Measurements from ENCODE around the gene CSTPP1.

The CSTPP1 gene

DNA sequence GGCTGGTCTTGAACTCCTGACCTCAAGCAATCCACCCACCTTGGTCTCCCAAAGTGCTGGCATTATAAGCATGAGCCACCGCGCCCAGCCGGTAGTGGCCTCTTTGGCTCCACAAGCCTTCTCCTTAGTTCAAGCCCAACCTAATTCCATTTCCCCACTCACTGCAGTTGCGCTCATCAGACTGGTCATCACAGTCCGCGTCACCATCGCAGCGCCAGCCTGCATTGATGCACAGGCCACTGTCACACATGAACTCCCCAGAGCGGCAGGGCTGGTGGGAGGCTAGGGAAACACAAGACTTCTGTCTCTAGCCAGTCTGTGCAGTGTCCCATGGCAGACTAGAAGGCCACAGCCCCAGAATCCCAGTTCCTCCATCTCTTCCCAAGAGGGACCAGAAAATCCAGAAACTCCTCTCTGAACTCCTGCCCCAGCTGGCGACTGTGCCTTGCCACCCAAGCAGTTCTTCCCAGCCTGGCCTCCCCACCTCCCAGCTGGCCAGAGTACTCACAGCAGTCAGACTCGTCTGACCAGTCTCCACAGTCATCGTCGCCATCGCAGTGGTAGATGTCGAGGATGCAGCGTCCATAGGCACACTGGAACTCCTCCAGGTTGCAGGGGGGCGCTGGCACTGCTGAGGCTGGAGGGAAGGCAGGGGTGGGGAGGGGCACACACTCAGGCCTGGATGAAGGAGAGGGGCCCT lies 38.0 kb upstream of the CSTPP1 start:
- H2AFZ ChIP-seq (ENCODE audit: low read length), result no peak overlapping the region
- H3K23ac ChIP-seq (ENCODE audit: low read depth, low read length, poor library complexity), result no peak overlapping the region
- no peak overlapping the region for H4K91ac ChIP-seq (ENCODE audit: low read depth, low read length, poor library complexity)
- no peak overlapping the region for H3K4ac ChIP-seq (ENCODE audit: low read length)
- peaks cover 0 to 11% of the 10 kb centered on the region in 2 donors for H3K9me3 ChIP-seq (replicated peaks in 1 of 2; ENCODE audit: control insufficient read depth in 2 of 2, insufficient read depth in 1 of 2, low read depth in 1 of 2, low read length in 2 of 2)
- H2BK120ac ChIP-seq (ENCODE audit: low read depth, low read length), result no peak overlapping the region
- H3K27me3 ChIP-seq (ENCODE audit: control insufficient read depth in 3 of 3, insufficient read depth in 3 of 3, low read depth in 1 of 3, low read length in 3 of 3), result no peaks in the 10 kb centered on the region
- no peak for DNase-seq (ENCODE audit: low spot score)
- H3K14ac ChIP-seq (ENCODE audit: low read length), result no peak overlapping the region
- no peak overlapping the region for H3K9ac ChIP-seq (ENCODE audit: low read depth, low read length, poor library complexity)
- peak overlapping the region in 1 of 2 donors; percentile 57 for H3K4me3 ChIP-seq (ENCODE audit: low read length in 2 of 2)
- peaks cover under 1 to 3% of the 10 kb centered on the region in 2 donors for H3K4me1 ChIP-seq (ENCODE audit: control insufficient read depth in 2 of 2, insufficient read depth in 1 of 2, low read depth in 1 of 2, low read length in 2 of 2)
- H2BK12ac ChIP-seq (ENCODE audit: low read length), result peak overlapping the region; percentile 25
- H3K79me1 ChIP-seq (ENCODE audit: low read depth, low read length), result peaks cover 2% of the 10 kb centered on the region
- H2BK15ac ChIP-seq (ENCODE audit: low read length), result no peak overlapping the region
- H2AK5ac ChIP-seq (ENCODE audit: low read depth, low read length), result no peak overlapping the region
- H3K27ac ChIP-seq (replicated peaks; ENCODE audit: low read length), result no peak overlapping the region
- H3K36me3 ChIP-seq (replicated peaks in 1 of 2; ENCODE audit: control insufficient read depth in 2 of 2, insufficient read depth in 2 of 2, low read length in 2 of 2), result peaks cover 34 to 58% of the 10 kb centered on the region in 2 donors
- no peak overlapping the region for H2BK5ac ChIP-seq (ENCODE audit: low read length)
- WGBS, 2 donors (ENCODE audit: extremely low coverage in 2 of 2, insufficient read length in 2 of 2, insufficient replicate concordance in 1 of 2), result no CpG with 5 or more reads among the region's 17 CpGs
- H3K4me2 ChIP-seq (ENCODE audit: insufficient read depth, low read length, poor library complexity, severe bottlenecking), result no peak overlapping the region
- H4K8ac ChIP-seq (ENCODE audit: low read depth, low read length), result no peak overlapping the region
- H3K18ac ChIP-seq (ENCODE audit: low read length), result no peak overlapping the region

DNA sequence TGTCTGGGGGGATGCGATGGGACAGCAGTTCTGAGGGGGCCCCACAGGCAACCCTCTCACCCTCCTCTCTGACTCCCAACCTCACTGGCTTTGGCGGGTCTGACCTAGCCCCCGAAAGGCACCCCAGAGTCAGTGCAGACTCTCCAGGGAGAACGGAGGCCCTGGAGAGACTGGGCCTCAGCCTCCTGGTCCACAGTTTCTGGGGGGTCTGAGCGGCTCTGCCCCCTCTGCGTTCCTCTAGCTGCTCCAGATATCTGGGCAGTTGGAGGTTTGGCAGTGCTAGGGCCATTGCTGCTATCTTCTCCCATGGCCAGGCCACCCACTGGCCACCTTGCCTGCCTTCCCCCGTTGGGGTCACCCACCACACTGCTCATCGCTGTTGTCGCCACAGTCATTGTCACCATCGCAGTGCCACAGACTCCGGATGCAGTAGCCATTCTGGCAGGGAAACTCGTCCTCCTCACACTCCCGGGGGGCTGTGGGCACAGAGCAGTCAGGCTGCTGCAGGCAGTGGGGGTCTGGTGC lies 37.0 kb upstream of the CSTPP1 start:
- no peaks in the 10 kb centered on the region for H3K27me3 ChIP-seq (ENCODE audit: control insufficient read depth in 3 of 3, insufficient read depth in 3 of 3, low read depth in 1 of 3, low read length in 3 of 3)
- H3K9ac ChIP-seq (ENCODE audit: low read depth, low read length, poor library complexity), result no peak overlapping the region
- no peak overlapping the region for H2AFZ ChIP-seq (ENCODE audit: low read length)
- H2BK12ac ChIP-seq (ENCODE audit: low read length), result no peak overlapping the region
- H3K4me2 ChIP-seq (ENCODE audit: insufficient read depth, low read length, poor library complexity, severe bottlenecking), result no peak overlapping the region
- H3K36me3 ChIP-seq (replicated peaks in 1 of 2; ENCODE audit: control insufficient read depth in 2 of 2, insufficient read depth in 2 of 2, low read length in 2 of 2), result peaks cover 31 to 53% of the 10 kb centered on the region in 2 donors
- peaks cover 8 to 12% of the 10 kb centered on the region in 2 donors for H3K4me1 ChIP-seq (ENCODE audit: control insufficient read depth in 2 of 2, insufficient read depth in 1 of 2, low read depth in 1 of 2, low read length in 2 of 2)
- H2BK120ac ChIP-seq (ENCODE audit: low read depth, low read length), result peak overlapping the region; percentile 4
- H3K4me3 ChIP-seq (ENCODE audit: low read length in 2 of 2), result no peak overlapping the region
- no peak overlapping the region for H2AK5ac ChIP-seq (ENCODE audit: low read depth, low read length)
- peaks cover 5% of the 10 kb centered on the region for H3K79me1 ChIP-seq (ENCODE audit: low read depth, low read length)
- peak overlapping the region; percentile 53 for H3K18ac ChIP-seq (ENCODE audit: low read length)
- DNase-seq (ENCODE audit: low spot score), result no peak
- no peak overlapping the region for H3K27ac ChIP-seq (replicated peaks; ENCODE audit: low read length)
- no peak overlapping the region for H4K8ac ChIP-seq (ENCODE audit: low read depth, low read length)
- no CpG with 5 or more reads among the region's 13 CpGs for WGBS, 2 donors (ENCODE audit: extremely low coverage in 2 of 2, insufficient read length in 2 of 2, insufficient replicate concordance in 1 of 2)
- no peak overlapping the region for H3K14ac ChIP-seq (ENCODE audit: low read length)
- H3K4ac ChIP-seq (ENCODE audit: low read length), result no peak overlapping the region
- H2BK5ac ChIP-seq (ENCODE audit: low read length), result no peak overlapping the region
- no peak overlapping the region for H3K23ac ChIP-seq (ENCODE audit: low read depth, low read length, poor library complexity)
- H4K91ac ChIP-seq (ENCODE audit: low read depth, low read length, poor library complexity), result no peak overlapping the region
- peaks cover 0 to 11% of the 10 kb centered on the region in 2 donors for H3K9me3 ChIP-seq (replicated peaks in 1 of 2; ENCODE audit: control insufficient read depth in 2 of 2, insufficient read depth in 1 of 2, low read depth in 1 of 2, low read length in 2 of 2)
- H2BK15ac ChIP-seq (ENCODE audit: low read length), result no peak overlapping the region

DNA sequence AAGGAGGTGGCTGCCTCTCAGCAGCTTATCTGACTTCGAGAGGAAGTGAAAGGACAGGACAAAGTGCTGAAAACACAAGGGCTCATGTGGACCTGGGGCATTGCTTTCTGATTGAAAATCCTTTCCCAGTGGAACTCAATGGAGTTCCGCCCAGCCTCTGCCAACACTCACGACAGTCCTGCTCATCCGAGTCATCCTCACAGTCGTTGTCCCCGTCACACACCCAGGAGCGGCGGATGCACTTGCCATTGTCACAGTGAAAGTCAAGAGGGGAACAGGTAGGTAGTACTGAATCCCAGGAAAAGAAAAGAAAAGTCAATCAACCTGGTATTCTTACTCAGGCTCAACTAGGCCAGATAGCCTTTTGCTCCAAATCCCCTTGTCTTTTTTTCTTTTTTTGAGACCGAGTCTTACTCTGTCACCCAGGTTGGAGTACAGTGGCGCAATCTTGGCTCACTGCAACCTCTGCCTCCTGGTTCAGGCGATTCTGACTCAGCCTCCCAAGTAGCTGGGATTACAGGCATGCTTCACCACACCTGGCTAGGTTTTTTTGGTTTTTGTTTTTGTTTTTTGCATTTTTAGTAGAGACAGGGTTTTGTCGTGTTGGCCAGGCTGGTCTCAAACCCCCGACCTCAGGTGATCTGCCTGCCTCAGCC lies 36.3 kb upstream of the CSTPP1 start:
- Histone ChIP-seq H3K4ac (ENCODE audit: low read length) (no peak overlapping the region), H3K4me1 (ENCODE audit: control insufficient read depth in 2 of 2, insufficient read depth in 1 of 2, low read depth in 1 of 2, low read length in 2 of 2) (peaks cover 8 to 12% of the 10 kb centered on the region in 2 donors), H3K23ac (ENCODE audit: low read depth, low read length, poor library complexity) (no peak overlapping the region), H3K4me2 (ENCODE audit: insufficient read depth, low read length, poor library complexity, severe bottlenecking) (no peak overlapping the region), H3K18ac (ENCODE audit: low read length) (no peak overlapping the region), H4K8ac (ENCODE audit: low read depth, low read length) (no peak overlapping the region), H3K79me1 (ENCODE audit: low read depth, low read length) (peaks cover 5% of the 10 kb centered on the region), H2BK5ac (ENCODE audit: low read length) (no peak overlapping the region), H4K91ac (ENCODE audit: low read depth, low read length, poor library complexity) (no peak overlapping the region), H2AFZ (ENCODE audit: low read length) (no peak overlapping the region), H3K9me3 (replicated peaks in 1 of 2; ENCODE audit: control insufficient read depth in 2 of 2, insufficient read depth in 1 of 2, low read depth in 1 of 2, low read length in 2 of 2) (peaks cover 0 to 11% of the 10 kb centered on the region in 2 donors), H3K4me3 (ENCODE audit: low read length in 2 of 2) (no peak overlapping the region), H2BK12ac (ENCODE audit: low read length) (no peak overlapping the region), H3K36me3 (replicated peaks in 1 of 2; ENCODE audit: control insufficient read depth in 2 of 2, insufficient read depth in 2 of 2, low read length in 2 of 2) (peaks cover 27 to 48% of the 10 kb centered on the region in 2 donors), H3K14ac (ENCODE audit: low read length) (no peak overlapping the region), H2BK15ac (ENCODE audit: low read length) (no peak overlapping the region), H3K27me3 (ENCODE audit: control insufficient read depth in 3 of 3, insufficient read depth in 3 of 3, low read depth in 1 of 3, low read length in 3 of 3) (no peaks in the 10 kb centered on the region), H2BK120ac (ENCODE audit: low read depth, low read length) (peak overlapping the region; percentile 4), H3K27ac (replicated peaks; ENCODE audit: low read length) (no peak overlapping the region), H3K9ac (ENCODE audit: low read depth, low read length, poor library complexity) (no peak overlapping the region), H2AK5ac (ENCODE audit: low read depth, low read length) (no peak overlapping the region)
- WGBS, 2 donors (ENCODE audit: extremely low coverage in 2 of 2, insufficient read length in 2 of 2, insufficient replicate concordance in 1 of 2), result no CpG with 5 or more reads among the region's 13 CpGs
- no peak for DNase-seq (ENCODE audit: low spot score)

DNA sequence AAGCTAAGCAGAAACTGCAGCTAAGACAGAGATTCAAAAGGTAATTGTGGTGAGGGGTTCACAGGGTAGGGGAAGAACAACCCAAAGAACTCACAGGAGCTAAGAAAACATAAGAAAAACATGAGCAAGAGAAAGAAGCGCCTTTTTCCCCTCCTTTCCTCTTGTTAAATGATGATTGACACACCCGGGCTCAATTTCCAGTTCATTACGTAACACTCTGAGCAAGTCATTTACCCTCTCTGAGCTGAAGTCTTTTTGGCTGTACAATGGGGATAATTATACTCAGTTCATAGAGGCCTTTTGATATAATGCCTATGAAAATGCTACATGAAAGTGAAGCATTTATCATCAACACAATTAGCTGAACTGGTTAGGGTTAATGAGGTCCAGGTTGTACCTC lies 35.4 kb upstream of the CSTPP1 start:
- no peak overlapping the region for H2BK12ac ChIP-seq (ENCODE audit: low read length)
- peaks cover 3% of the 10 kb centered on the region for H3K79me1 ChIP-seq (ENCODE audit: low read depth, low read length)
- no peak overlapping the region for H3K4me2 ChIP-seq (ENCODE audit: insufficient read depth, low read length, poor library complexity, severe bottlenecking)
- no peak overlapping the region for H3K4ac ChIP-seq (ENCODE audit: low read length)
- no peak overlapping the region for H2BK5ac ChIP-seq (ENCODE audit: low read length)
- no peak for DNase-seq (ENCODE audit: low spot score)
- no peak overlapping the region for H3K27ac ChIP-seq (replicated peaks; ENCODE audit: low read length)
- no peaks in the 10 kb centered on the region for H3K27me3 ChIP-seq (ENCODE audit: control insufficient read depth in 3 of 3, insufficient read depth in 3 of 3, low read depth in 1 of 3, low read length in 3 of 3)
- no peak overlapping the region for H2AFZ ChIP-seq (ENCODE audit: low read length)
- no peak overlapping the region for H2BK15ac ChIP-seq (ENCODE audit: low read length)
- no peak overlapping the region for H3K4me3 ChIP-seq (ENCODE audit: low read length in 2 of 2)
- no peak overlapping the region for H2BK120ac ChIP-seq (ENCODE audit: low read depth, low read length)
- peaks cover 20 to 41% of the 10 kb centered on the region in 2 donors for H3K36me3 ChIP-seq (replicated peaks in 1 of 2; ENCODE audit: control insufficient read depth in 2 of 2, insufficient read depth in 2 of 2, low read length in 2 of 2)
- H4K8ac ChIP-seq (ENCODE audit: low read depth, low read length), result no peak overlapping the region
- peaks cover 0 to 11% of the 10 kb centered on the region in 2 donors for H3K9me3 ChIP-seq (replicated peaks in 1 of 2; ENCODE audit: control insufficient read depth in 2 of 2, insufficient read depth in 1 of 2, low read depth in 1 of 2, low read length in 2 of 2)
- no peak overlapping the region for H3K9ac ChIP-seq (ENCODE audit: low read depth, low read length, poor library complexity)
- H3K18ac ChIP-seq (ENCODE audit: low read length), result no peak overlapping the region
- H3K4me1 ChIP-seq (ENCODE audit: control insufficient read depth in 2 of 2, insufficient read depth in 1 of 2, low read depth in 1 of 2, low read length in 2 of 2), result peaks cover 8 to 12% of the 10 kb centered on the region in 2 donors
- H3K14ac ChIP-seq (ENCODE audit: low read length), result no peak overlapping the region
- WGBS, 2 donors (ENCODE audit: extremely low coverage in 2 of 2, insufficient read length in 2 of 2, insufficient replicate concordance in 1 of 2), result no CpG with 5 or more reads among the region's 3 CpGs
- no peak overlapping the region for H4K91ac ChIP-seq (ENCODE audit: low read depth, low read length, poor library complexity)
- no peak overlapping the region for H3K23ac ChIP-seq (ENCODE audit: low read depth, low read length, poor library complexity)
- H2AK5ac ChIP-seq (ENCODE audit: low read depth, low read length), result no peak overlapping the region

Measured in neuronal stem cell (in vitro differentiated cells).